ENCODE data around the gene FAM120A.

- TF ChIP-seq CTCF (IDR thresholded peaks at IDR 0.05; ENCODE audit: low read depth, low read length, missing input control) (no peak), JUND (IDR thresholded peaks at IDR 0.05) (no peak)
These were observed 125.0 kb downstream of the FAM120A start, which contains the start of gene PHF2 for GRCh38 chr9:93576258-93577077.
